ENCODE data around the gene WDR20. TPM values are rescaled to one million over a fixed set of nuclear protein-coding genes. Genes with fewer than 3 reads are reported as not detected.
A peak's percentile ranks its signal among the peaks of the same experiment; 100 is the strongest.

The WDR20 gene, protein sequence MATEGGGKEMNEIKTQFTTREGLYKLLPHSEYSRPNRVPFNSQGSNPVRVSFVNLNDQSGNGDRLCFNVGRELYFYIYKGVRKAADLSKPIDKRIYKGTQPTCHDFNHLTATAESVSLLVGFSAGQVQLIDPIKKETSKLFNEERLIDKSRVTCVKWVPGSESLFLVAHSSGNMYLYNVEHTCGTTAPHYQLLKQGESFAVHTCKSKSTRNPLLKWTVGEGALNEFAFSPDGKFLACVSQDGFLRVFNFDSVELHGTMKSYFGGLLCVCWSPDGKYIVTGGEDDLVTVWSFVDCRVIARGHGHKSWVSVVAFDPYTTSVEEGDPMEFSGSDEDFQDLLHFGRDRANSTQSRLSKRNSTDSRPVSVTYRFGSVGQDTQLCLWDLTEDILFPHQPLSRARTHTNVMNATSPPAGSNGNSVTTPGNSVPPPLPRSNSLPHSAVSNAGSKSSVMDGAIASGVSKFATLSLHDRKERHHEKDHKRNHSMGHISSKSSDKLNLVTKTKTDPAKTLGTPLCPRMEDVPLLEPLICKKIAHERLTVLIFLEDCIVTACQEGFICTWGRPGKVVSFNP
- total RNA-seq, result 10 to 100 TPM; 19.5 to 42.0 (median 24.6) TPM

DNA sequence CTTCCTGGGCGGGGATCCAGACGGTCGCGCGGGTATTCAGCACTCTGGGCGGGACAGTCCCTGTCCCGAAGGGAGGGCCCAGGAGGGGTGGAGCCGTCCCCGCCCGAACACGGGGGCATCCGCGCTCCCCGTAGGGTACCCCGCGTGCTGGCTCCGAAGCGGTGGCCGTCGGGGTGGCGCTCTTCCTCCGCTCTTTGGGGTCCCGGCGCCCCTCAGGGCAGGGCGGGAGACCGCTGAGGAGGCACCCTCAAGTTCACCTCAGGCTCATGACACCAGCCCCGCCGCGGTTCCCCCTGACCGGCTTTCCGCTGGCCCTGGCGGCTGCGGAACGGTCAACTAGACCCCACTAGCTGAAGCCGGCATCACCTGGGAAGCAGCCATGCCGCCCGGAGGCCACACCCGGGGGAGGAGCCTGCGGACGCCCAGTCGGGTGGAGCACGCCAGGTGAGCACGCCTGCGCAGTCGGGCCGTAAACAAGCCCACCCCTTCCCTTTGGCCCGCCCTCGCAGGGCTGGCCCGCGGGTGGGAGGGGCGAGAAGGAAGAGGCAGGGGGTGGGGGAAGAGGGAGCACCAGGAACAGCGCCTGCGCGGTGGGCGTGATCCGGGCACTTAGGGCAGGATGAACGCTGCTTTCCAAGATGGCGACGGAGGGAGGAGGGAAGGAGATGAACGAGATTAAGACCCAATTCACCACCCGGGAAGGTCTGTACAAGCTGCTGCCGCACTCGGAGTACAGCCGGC lies at the start of gene WDR20:
Gene WDR20 (plus strand): TSS at position 612 of the 741 bp plus-strand sequence. CDS start 27 bp downstream, at position 639.
- peak; percentile 97 to 98 for DNase-seq (ENCODE audit: low spot score in 2 of 2)
- peak within 1 kb of the TSS; percentile 90 for H3K27ac ChIP-seq
- H3K4me1 ChIP-seq, result peaks cover 2 to 5% of the 10 kb centered on the region in 2 donors
- no peaks in the 10 kb centered on the region for H3K27me3 ChIP-seq
- no peaks in the 10 kb centered on the region for H3K9me3 ChIP-seq
- intact Hi-C loops (cut with DNase I; ENCODE audit: low total_unique reads), result loop anchor here (10.0 kb wide), 1 partner anchor 1175 kb away; no protein-coding TSS in a partner anchor
- peak; percentile 57 for TF ChIP-seq POLR2A (IDR thresholded peaks at IDR 0.05)
- TF ChIP-seq, protein P1, sequence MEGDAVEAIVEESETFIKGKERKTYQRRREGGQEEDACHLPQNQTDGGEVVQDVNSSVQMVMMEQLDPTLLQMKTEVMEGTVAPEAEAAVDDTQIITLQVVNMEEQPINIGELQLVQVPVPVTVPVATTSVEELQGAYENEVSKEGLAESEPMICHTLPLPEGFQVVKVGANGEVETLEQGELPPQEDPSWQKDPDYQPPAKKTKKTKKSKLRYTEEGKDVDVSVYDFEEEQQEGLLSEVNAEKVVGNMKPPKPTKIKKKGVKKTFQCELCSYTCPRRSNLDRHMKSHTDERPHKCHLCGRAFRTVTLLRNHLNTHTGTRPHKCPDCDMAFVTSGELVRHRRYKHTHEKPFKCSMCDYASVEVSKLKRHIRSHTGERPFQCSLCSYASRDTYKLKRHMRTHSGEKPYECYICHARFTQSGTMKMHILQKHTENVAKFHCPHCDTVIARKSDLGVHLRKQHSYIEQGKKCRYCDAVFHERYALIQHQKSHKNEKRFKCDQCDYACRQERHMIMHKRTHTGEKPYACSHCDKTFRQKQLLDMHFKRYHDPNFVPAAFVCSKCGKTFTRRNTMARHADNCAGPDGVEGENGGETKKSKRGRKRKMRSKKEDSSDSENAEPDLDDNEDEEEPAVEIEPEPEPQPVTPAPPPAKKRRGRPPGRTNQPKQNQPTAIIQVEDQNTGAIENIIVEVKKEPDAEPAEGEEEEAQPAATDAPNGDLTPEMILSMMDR (IDR thresholded peaks at IDR 0.05), result no peak
- TF ChIP-seq POLR2AphosphoS5 (IDR thresholded peaks at IDR 0.05), result peak; percentile 14 to 87 (median 64)
- peak within 1 kb of the TSS; percentile 88 to 94 (median 90) for H3K4me3 ChIP-seq
- no peaks in the 10 kb centered on the region for H3K36me3 ChIP-seq

- TF ChIP-seq POLR2AphosphoS5 (IDR thresholded peaks at IDR 0.05) (no peak), POLR2A (IDR thresholded peaks at IDR 0.05) (no peak)
- TF ChIP-seq, protein P1 (IDR thresholded peaks at IDR 0.05), result no peak
- Histone ChIP-seq H3K36me3 (no peaks in the 10 kb centered on the region), H3K27me3 (no peaks in the 10 kb centered on the region), H3K4me1 (peaks cover 0 to 8% of the 10 kb centered on the region in 2 donors), H3K4me3 (no peak overlapping the region), H3K27ac (no peak overlapping the region), H3K9me3 (no peaks in the 10 kb centered on the region)
- intact Hi-C loops (cut with DNase I; ENCODE audit: low total_unique reads), result no loop called here
- DNase-seq (ENCODE audit: low spot score in 2 of 2), result no peak
These were observed 49.0 kb upstream of the WDR20 start for GRCh38 chr14:102090713-102091112.

DNA sequence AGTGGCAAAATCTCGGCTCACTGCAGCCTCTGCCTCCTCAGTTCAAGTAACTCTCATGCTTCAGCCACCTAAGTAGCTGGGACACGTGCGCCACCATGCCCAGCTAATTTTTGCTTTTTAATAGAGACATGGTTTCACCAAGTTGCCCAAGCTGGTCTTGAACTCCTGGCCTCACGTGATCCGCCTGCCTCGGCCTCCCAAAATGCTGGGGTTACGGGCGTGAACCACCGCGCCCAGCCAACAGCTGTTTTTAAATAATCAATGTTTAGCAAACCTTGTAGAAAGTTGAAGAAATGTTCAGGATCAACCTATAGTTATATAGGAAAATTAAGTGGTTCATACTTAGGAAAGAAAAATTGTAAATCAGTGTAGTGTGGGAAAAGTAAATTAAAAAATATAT lies 46.9 kb upstream of the WDR20 start:
- intact Hi-C loops (cut with DNase I; ENCODE audit: low total_unique reads), result no loop called here
- DNase-seq (ENCODE audit: low spot score in 2 of 2), result no peak
- TF ChIP-seq, protein P1 (IDR thresholded peaks at IDR 0.05), result no peak
- no peak for TF ChIP-seq POLR2AphosphoS5 (IDR thresholded peaks at IDR 0.05)
- TF ChIP-seq POLR2A (IDR thresholded peaks at IDR 0.05), result no peak
- peaks cover 0 to 2% of the 10 kb centered on the region in 2 donors for H3K4me1 ChIP-seq
- no peaks in the 10 kb centered on the region for H3K36me3 ChIP-seq
- no peak overlapping the region for H3K4me3 ChIP-seq
- no peaks in the 10 kb centered on the region for H3K27me3 ChIP-seq
- no peaks in the 10 kb centered on the region for H3K9me3 ChIP-seq
- no peak overlapping the region for H3K27ac ChIP-seq

GRCh38 chr14:102094101-102094500 lies 45.6 kb upstream of the WDR20 start:
- DNase-seq (ENCODE audit: low spot score in 2 of 2), result no peak
- intact Hi-C loops (cut with DNase I; ENCODE audit: low total_unique reads), result no loop called here
- Histone ChIP-seq H3K9me3 (no peaks in the 10 kb centered on the region), H3K4me1 (no peaks in the 10 kb centered on the region), H3K27me3 (no peaks in the 10 kb centered on the region), H3K4me3 (no peak overlapping the region), H3K36me3 (no peaks in the 10 kb centered on the region), H3K27ac (no peak overlapping the region)
- no peak for TF ChIP-seq POLR2A (IDR thresholded peaks at IDR 0.05)
- no peak for TF ChIP-seq POLR2AphosphoS5 (IDR thresholded peaks at IDR 0.05)
- TF ChIP-seq, protein P1 (IDR thresholded peaks at IDR 0.05), result no peak

Data from breast epithelium (tissue), 4 donors.